ENCODE measurements around the gene PRR5L. TPM values are rescaled to one million over a fixed set of nuclear protein-coding genes. Genes with fewer than 3 reads are reported as not detected.
"Not testable (repeated sequence)": the region's sequence is repeated elsewhere in the genome, so short reads cannot be mapped to it uniquely, and the experiment has no call there.

The PRR5L gene
- total and polyA plus RNA-seq, 2 experiments from 2014 or later, result 0.70 to 2.6 TPM

- no peak overlapping the region for H3K4me3 ChIP-seq
Observed at GRCh38 chr11:36507824-36508489, 211.9 kb downstream of the PRR5L start.

DNA sequence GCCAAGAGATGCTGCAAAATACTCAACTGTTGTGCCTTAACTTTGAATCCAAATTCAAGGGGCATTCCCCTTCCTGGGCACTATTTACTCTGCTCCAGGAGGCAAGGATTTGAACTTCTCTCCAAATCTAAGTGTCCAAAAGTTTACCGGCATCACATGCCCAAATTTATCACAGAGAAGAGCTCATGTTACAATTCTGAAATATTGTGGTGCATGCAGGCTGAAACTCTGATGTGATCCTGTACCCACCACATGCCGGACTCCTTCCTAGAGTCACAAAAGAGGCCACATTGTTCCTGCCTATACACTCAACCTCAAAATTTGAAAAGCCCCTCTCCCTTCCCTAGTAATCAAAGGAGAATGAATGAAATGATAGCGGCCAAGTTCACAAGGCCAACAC is 212.7 kb downstream of the PRR5L start:
- H3K27me3 ChIP-seq, result no peaks in the 10 kb centered on the region
- H3K4me3 ChIP-seq, result peak overlapping the region; percentile 78
- no peak for DNase-seq (ENCODE audit: low read depth in 1 of 2, low spot score in 1 of 2)
- H3K36me3 ChIP-seq, result no peaks in the 10 kb centered on the region
- H3K4me1 ChIP-seq (ENCODE audit: low read depth), result peaks cover 5% of the 10 kb centered on the region
- peak overlapping the region; percentile 99 for H3K27ac ChIP-seq
- H3K9me3 ChIP-seq (ENCODE audit: low read depth), result no peaks in the 10 kb centered on the region
- no peak for TF ChIP-seq CTCF (IDR thresholded peaks at IDR 0.05; ENCODE audit: low read depth, low read length)

More at GRCh38 chr11:36507824-36508489, 211.9 kb downstream of the PRR5L start:
- Histone ChIP-seq H3K36me3 (no peaks in the 10 kb centered on the region), H3K9me3 (ENCODE audit: low read depth) (no peaks in the 10 kb centered on the region), H3K4me1 (ENCODE audit: low read depth) (peaks cover 5% of the 10 kb centered on the region), H3K27ac (peak overlapping the region; percentile 99), H3K27me3 (no peaks in the 10 kb centered on the region)
- no peak for TF ChIP-seq CTCF (IDR thresholded peaks at IDR 0.05; ENCODE audit: low read depth, low read length)
- DNase-seq (ENCODE audit: low read depth in 1 of 2, low spot score in 1 of 2), result peak in 1 of 2 donors; percentile 12

GRCh38 chr11:36509201-36509639 is 213.1 kb downstream of the PRR5L start:
- Histone ChIP-seq H3K4me3 (peak overlapping the region; percentile 78), H3K9me3 (ENCODE audit: low read depth) (no peaks in the 10 kb centered on the region), H3K36me3 (no peaks in the 10 kb centered on the region), H3K27ac (peak overlapping the region; percentile 99), H3K27me3 (no peaks in the 10 kb centered on the region), H3K4me1 (ENCODE audit: low read depth) (peaks cover 5% of the 10 kb centered on the region)
- no peak for TF ChIP-seq CTCF (IDR thresholded peaks at IDR 0.05; ENCODE audit: low read depth, low read length)
- DNase-seq (ENCODE audit: low read depth in 1 of 2, low spot score in 1 of 2), result peak; percentile 39 to 85

GRCh38 chr11:36509694-36510593 is 213.9 kb downstream of the PRR5L start, which contains the start of gene TRAF6:
Gene TRAF6, minus strand, starts transcription at chr11:36510272. Its CDS starts 8,757 bp downstream, at chr11:36501515.
- DNase-seq (ENCODE audit: low read depth in 1 of 2, low spot score in 1 of 2), result peak; percentile 89 to 94
- Histone ChIP-seq H3K27me3 (peaks cover 2% of the 10 kb centered on the region), H3K4me3 (peak within 1 kb of the TSS; percentile 78), H3K27ac (peak within 1 kb of the TSS; percentile 99), H3K36me3 (no peaks in the 10 kb centered on the region), H3K4me1 (ENCODE audit: low read depth) (peaks cover 5% of the 10 kb centered on the region), H3K9me3 (ENCODE audit: low read depth) (no peaks in the 10 kb centered on the region)
- peak; percentile 79 for TF ChIP-seq CTCF (IDR thresholded peaks at IDR 0.05; ENCODE audit: low read depth, low read length)

DNA sequence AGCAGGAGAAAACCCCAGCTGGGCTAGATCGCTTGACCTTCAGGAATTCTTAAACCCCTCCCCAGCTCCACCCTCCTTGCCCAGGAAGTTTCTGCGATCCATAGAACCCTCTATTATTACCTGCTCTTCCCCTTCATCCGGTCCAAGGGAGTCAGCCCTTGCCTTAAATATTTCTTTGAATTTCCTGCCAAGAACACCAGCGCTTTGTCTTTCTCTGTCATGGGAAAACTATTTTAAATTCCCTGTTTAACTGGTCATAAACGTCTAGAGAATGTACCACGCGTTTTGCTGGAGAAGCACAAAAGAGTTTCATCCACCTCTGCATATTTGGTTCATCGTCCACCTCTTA is 214.5 kb downstream of the PRR5L start:
- peak in 1 of 2 donors; percentile 28 for DNase-seq (ENCODE audit: low read depth in 1 of 2, low spot score in 1 of 2)
- H3K27ac ChIP-seq, result no peak overlapping the region
- H3K9me3 ChIP-seq (ENCODE audit: low read depth), result no peaks in the 10 kb centered on the region
- TF ChIP-seq CTCF (IDR thresholded peaks at IDR 0.05; ENCODE audit: low read depth, low read length), result no peak
- peaks cover 5% of the 10 kb centered on the region for H3K4me1 ChIP-seq (ENCODE audit: low read depth)
- H3K4me3 ChIP-seq, result peak overlapping the region; percentile 78
- peaks cover 3% of the 10 kb centered on the region for H3K27me3 ChIP-seq
- no peaks in the 10 kb centered on the region for H3K36me3 ChIP-seq

DNA sequence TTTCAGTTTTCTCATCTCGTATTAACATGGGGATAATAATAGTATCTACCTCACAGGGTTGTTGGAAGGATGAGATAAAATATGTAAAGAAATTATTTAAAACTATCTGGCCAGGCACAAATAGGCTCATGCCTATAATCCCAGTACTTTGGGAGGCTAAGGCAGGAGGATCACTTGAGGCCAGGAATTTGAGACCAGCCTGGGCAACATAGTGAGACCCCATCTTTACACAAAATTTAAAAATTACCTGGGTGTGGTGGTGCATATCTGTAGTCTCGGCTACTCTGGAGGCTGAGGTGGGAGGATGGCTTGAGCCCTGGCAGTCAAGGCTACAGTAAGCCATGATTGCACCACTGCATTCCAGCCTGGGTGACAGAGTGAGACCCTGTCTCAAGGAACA is 215.0 kb downstream of the PRR5L start:
- H3K4me3 ChIP-seq; H3K27ac ChIP-seq; DNase-seq (ENCODE audit: low read depth in 1 of 2, low spot score in 1 of 2): not testable (repeated sequence)

More for the DNA sequence above, 215.0 kb downstream of the PRR5L start:
- H3K27me3 ChIP-seq; H3K9me3 ChIP-seq (ENCODE audit: low read depth); H3K4me1 ChIP-seq (ENCODE audit: low read depth); H3K36me3 ChIP-seq: not testable (repeated sequence)
